ELR (cell line): ENCODE measurements around the gene NBAS.
A peak's percentile ranks its signal among the peaks of the same experiment; 100 is the strongest.
"Not testable (repeated sequence)": the region's sequence is repeated elsewhere in the genome, so short reads cannot be mapped to it uniquely, and the experiment has no call there.

Experiments used
- DNase-seq: peaks from one replicate; pipeline ENCODE4 v3.0.0-alpha.2; 2015; ENCODE audit warnings: low read depth

The NBAS gene

GRCh38 chr2:15527074-15527739, 33.9 kb downstream of the NBAS start:
- peak; percentile 4 for DNase-seq

DNA sequence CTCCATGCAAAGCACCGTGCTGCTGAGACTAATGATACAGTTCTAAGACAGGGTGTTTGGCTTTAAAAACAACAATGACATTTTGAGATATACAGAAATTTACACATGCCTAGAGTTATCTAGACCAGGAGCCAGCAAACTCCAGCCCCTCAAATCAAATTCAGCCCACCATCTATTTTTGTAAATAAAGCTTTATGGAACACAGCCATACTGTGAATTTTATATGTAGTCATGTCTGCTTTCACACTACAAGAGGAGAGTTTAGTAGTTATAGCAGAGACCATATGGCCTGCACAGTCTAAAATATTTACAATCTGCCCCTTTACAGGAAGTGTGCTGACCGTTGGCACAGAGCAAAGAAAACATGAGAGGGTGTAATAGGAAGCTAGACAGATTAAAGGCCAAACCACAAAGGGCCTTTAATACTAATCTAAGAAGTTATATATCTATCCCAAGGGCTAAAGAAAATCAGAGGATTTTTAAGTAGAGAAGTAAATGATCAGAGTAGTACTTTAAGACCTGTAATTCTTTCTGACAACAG, 39.4 kb downstream of the NBAS start:
- DNase-seq: no peak

- DNase-seq: no peak
Observed at GRCh38 chr2:15520346-15520745, 40.8 kb downstream of the NBAS start.

- not testable (repeated sequence) for DNase-seq
Observed at GRCh38 chr2:15518759-15519158, 42.4 kb downstream of the NBAS start.

DNA sequence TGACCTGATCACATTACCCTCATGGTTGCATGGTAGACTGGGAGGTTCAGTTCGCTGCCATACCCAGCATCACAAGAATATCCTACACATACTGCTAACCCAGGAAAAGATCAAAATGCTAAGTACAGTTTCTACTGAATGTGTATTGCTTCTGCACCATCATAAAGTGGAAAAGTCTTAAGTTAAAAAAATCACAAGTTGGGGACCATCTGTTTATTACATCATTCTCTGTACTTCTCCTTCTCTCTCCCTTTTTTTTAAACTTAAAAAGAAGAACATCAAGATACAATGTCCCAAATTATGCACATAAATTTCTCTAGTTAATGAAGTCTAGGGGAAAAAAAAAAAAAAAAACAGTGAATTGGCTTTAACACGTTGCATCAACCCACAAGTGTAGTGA, 43.3 kb downstream of the NBAS start:
- no peak for DNase-seq

DNA sequence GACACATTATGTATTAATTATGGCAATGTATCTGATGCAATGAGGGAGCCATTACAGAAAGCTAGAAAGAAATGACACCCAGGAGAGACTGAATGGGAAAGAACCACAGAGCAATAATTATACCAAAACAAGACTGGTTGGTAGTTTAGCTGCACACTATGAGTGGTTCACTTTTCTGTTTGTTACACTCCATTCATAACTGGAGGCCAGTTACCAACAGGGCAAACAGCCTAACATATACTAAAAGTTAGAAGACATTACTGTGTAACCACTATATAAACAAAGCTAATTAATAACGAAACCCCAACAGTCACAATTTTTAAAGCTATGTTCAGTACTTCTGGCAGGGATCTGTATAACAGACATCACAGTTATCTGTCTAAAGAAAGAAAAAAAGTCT, 49.4 kb downstream of the NBAS start:
- no peak for DNase-seq

GRCh38 chr2:15510552-15510951, 50.6 kb downstream of the NBAS start:
- DNase-seq: no peak

- no peak for DNase-seq
Observed at GRCh38 chr2:15510131-15510530, 51.0 kb downstream of the NBAS start.

GRCh38 chr2:15507697-15508096, 53.4 kb downstream of the NBAS start:
- DNase-seq: no peak

DNA sequence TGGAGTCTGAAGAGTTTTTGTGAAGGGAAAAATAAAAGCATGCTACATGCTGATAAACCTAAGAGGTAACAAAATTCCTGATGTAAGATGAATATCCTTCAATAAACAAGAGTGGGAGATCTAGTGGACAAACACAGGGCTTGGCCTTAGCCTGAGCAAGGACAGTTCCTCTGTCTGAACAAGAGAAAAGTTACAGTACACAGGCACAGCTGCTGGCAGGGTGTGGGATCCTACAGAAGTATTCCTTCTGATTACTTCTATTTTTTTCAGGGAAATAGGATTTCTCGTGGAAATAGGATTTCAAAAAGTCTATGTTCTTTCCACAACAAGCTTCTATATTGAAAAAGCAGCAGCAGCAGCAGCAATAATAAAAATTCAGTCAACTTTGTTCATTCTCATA, 54.1 kb downstream of the NBAS start:
- DNase-seq: no peak

DNA sequence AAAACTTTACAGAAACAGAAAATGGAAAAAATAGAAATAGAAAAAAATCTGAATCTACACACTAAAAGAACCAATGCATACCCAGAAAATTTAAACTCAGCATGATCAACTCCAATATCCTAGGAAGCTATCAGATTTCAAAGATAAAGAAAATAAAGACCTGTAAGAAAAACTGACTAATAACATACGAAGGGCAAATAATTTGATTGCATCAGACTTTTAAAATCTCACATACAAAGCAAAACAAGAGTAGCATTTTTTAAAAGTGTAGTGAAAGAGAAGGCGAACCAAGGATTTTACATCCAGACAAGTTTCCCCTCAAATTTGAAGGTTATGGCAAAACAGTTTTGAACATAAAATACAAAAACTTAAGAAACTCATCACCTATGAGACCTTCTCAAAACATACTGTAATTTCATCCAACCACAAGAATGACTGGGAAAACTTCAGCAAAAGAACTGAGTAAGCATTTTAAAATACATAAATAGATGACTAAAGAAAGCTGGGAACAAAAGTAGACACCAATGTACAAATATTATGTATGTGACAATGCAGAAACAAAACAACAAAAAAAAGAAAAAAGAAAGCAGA, 54.8 kb downstream of the NBAS start:
- no peak for DNase-seq

DNA sequence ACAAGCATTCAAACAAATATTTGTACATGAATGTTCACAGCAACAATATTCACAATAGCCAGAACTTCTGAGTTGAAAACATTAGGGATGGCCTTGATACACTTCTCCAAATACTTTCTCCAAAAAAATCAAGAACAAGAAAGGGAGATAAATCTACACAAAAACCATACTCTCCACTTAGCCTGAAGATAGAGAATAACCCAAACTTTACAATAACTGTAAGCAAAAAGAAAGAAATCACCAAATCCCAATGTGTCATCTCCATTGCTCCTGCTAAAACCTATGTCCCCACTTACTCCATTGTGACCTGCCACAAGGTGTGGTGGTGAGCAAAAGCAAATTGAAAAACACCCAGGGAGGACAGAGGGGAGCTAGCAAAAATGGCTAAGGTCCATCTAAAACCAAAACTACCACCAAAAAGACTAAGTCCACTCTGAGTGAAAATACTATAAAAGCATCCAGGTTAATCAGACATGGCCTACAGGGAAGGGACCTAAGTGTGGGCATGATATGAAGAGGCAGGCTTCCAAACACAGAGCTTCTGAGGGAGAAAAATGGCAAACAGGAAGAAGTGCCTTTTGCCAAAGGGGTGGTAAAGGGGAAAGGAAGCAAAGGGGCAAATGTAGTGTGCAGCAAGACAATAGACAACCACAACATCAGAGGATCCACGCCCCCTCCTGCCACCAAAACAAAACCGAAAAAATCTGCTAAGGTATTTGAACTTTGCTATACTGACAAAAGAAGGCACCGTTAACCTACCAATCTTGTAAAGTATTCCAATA, 56.1 kb downstream of the NBAS start:
- no peak for DNase-seq

DNA sequence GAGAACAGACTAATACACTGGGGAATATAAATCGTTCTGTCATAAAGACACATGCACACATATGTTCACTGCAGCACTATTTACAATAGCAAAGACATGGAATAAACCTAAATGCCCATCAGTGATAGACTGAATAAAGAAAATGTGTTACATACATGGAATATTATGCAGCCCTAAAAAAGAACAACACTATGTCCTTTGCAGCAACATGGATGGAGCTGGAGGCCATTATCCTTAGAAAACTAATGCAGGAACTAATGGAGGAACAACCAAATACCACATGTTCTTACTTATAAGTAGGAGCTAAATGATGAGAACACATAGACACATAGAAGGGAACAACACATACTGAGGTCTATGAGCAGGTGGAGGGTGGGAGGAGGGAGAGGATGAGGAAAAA, 61.9 kb downstream of the NBAS start:
- not testable (repeated sequence) for DNase-seq

DNA sequence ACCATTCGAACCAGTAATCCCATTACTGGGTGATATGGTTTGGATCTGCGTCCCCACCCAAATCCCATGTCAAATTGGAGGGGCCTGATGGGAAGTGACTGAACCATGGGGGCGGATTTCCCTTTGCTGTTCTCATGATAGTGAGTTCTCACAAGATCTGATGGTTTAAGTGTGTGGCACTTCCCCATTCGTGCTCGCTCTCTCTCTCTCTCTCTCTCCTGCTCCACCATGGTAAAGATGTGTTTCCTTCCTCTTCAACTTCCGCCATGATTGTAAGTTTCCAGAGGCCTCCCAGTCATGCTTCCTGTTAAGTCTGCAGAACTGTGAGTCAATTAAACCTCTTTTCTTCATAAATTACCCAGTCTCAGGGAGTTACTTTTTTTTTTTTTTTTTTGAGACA, 62.6 kb downstream of the NBAS start:
- no peak for DNase-seq

- DNase-seq: no peak
Observed at GRCh38 chr2:15494877-15495276, 66.3 kb downstream of the NBAS start.

GRCh38 chr2:15492773-15493325, 68.3 kb downstream of the NBAS start:
- peak; percentile 19 for DNase-seq

DNA sequence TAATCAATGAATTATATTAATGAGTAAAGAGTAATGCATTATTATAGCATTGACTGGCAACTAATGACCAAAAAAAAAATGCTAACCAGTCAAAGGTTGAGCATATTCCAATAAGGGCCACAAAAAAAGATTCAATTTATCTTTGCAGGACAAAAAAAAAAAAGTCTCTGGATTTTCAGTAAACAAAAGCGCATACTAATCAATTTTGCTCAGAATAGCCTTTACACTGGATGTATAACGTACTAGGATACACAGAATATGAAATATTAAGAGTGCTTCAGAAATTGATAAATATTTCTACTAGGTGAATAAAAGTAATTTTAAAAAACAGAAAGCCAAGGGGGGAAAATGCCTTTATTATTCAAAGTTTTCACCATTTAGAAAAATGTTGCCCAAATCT, 74.4 kb downstream of the NBAS start:
- no peak for DNase-seq

- DNase-seq: no peak
Observed at GRCh38 chr2:15485949-15486348, 75.2 kb downstream of the NBAS start.

DNA sequence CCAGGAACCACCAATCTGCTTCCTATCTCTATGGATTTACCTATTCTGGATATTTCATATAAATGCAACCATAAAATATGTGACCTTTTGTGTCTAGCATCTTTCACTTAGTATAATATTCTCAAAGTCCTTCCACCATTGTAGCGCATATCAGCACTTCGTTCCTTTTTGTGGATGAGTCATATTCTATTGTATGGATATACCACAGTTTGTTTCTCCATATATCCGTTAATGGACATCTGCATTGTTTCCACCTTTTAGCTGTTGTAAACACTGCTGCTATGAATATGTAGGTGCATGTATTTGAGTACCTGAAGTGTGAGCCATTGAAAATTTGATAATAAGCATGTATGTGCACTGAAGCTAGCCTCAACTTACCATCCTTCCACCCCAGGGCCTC, 80.1 kb downstream of the NBAS start:
- no peak for DNase-seq

DNA sequence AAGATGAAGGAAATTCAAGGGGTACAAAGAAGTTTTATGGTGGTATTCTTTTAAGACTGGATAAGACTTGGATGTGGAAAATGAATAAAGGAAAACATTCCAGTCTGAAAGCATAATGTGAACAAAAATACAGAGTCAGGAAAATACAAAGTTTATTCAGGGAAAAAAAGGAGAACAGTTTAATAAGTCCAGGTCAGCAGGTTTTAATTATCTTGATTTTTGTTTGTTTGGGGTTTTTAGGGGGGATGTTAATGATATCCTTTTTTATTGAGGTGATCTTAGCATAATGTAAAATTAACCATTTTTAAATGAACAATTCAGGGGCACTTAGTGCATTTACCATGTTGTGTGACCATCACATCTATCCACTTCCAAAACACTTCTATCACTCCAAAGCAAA, 80.6 kb downstream of the NBAS start:
- no peak for DNase-seq

GRCh38 chr2:15472876-15473275, 88.3 kb downstream of the NBAS start:
- no peak for DNase-seq

GRCh38 chr2:15472133-15472532, 89.0 kb downstream of the NBAS start:
- DNase-seq: no peak

- no peak for DNase-seq
Observed at GRCh38 chr2:15471606-15472005, 89.5 kb downstream of the NBAS start.
